Fibroblast of lung (primary cell): ENCODE results near the gene IGF2BP2. TPM values are rescaled to one million over a fixed set of nuclear protein-coding genes. Genes with fewer than 3 reads are reported as not detected.

Experiments used
- DNase-seq, 2 donors: peaks; one replicate each; pipeline versions ENCODE4 v3.0.0 to v3.0.0-alpha.2; 2010; ENCODE audit warnings: low read depth in 2 of 2
- H2AFZ ChIP-seq: 2 replicates; pipeline ENCODE4 v1.5.1; 2012; ENCODE audit warnings: low read length, control low read depth, inconsistent platforms
- H3K27ac ChIP-seq: 2 replicates; pipeline ENCODE4 v1.5.1; 2011; ENCODE audit warnings: low read length, control low read depth; ENCODE audit not compliant: insufficient read depth
- H3K27me3 ChIP-seq: 2 replicates; pipeline ENCODE4 v1.5.1; 2011; ENCODE audit warnings: mild to moderate bottlenecking, low read length; ENCODE audit not compliant: control insufficient read depth, insufficient read depth
- H3K36me3 ChIP-seq: 2 replicates; pipeline ENCODE4 v1.5.1; 2011; ENCODE audit warnings: low read length; ENCODE audit not compliant: control insufficient read depth, insufficient read depth
- H3K4me1 ChIP-seq: 2 replicates; pipeline ENCODE4 v1.5.1; 2011; ENCODE audit warnings: low read length; ENCODE audit not compliant: control insufficient read depth, insufficient read depth; ENCODE audit errors: extremely low read depth
- H3K4me2 ChIP-seq: 2 replicates; pipeline ENCODE4 v1.5.1; 2011; ENCODE audit warnings: low read length, control low read depth; ENCODE audit not compliant: insufficient read depth; ENCODE audit errors: extremely low read depth
- H3K4me3 ChIP-seq, 4 experiments: fragments of 200-600 bp in 1 of 4; sonication (generic) in 1 of 4; replicated peaks in 1 of 4; 2 replicates each; pipeline ENCODE4 v1.5.1; 2011 to 2016; ENCODE audit warnings: low read length in 4 of 4, low read depth in 3 of 4, mild to moderate bottlenecking in 3 of 4, control low read depth in 2 of 4, inconsistent platforms in 1 of 4, mixed read lengths in 1 of 4; ENCODE audit not compliant: insufficient read depth in 1 of 4; ENCODE audit errors: control extremely low read depth in 1 of 4
- H3K79me2 ChIP-seq: 2 replicates; pipeline ENCODE4 v1.5.1; 2012; ENCODE audit warnings: mild to moderate bottlenecking, low read length, inconsistent platforms; ENCODE audit not compliant: control insufficient read depth, insufficient read depth
- H3K9ac ChIP-seq: 2 replicates; pipeline ENCODE4 v1.5.1; 2011; ENCODE audit warnings: mild to moderate bottlenecking, low read length, control low read depth; ENCODE audit not compliant: insufficient read depth
- H3K9me3 ChIP-seq: 2 replicates; pipeline ENCODE4 v1.5.1; 2012; ENCODE audit warnings: low read depth, low read length; ENCODE audit not compliant: control insufficient read depth, insufficient read depth
- H4K20me1 ChIP-seq: 2 replicates; pipeline ENCODE4 v1.5.1; 2011; ENCODE audit warnings: low read length; ENCODE audit not compliant: control insufficient read depth, insufficient read depth; ENCODE audit errors: extremely low read depth
- EZH2 ChIP-seq: IDR thresholded peaks from 2 replicates; pipeline ENCODE4 v1.5.1; 2012; ENCODE audit warnings: low read length, control low read depth, mild to moderate bottlenecking; ENCODE audit errors: missing control alignments
- polyA minus RNA-seq: library from RNA; depleted of rRNA, polyadenylated mRNA; stranded (reverse); fragments of >200 nt; gene quantifications from 2 replicates; pipeline ENCODE4 v1.2.3, GENCODE V29; 2011; ENCODE audit warnings: low replicate concordance
- polyA plus RNA-seq, 2 donors: library from polyadenylated mRNA; depleted of rRNA in 1 of 2; stranded (reverse) in 1 of 2; unstranded in 1 of 2; fragments of >200 nt; gene quantifications; 2 replicates each; pipeline ENCODE4 v1.2.1, GENCODE V29; 2011 to 2012; ENCODE audit warnings: missing spikeins in 1 of 2
- total RNA-seq: library from RNA; depleted of rRNA; stranded (reverse); fragments of >200 nt; gene quantifications from 2 replicates; pipeline ENCODE4 v1.2.1, GENCODE V29; 2014
- TF ChIP-seq, protein P1 (sequence below), 2 donors: IDR thresholded peaks in 1 of 2; conservative IDR thresholded peaks in 1 of 2; 1 replicate in 1 of 2; 2 replicates in 1 of 2; pipeline ENCODE4 v1.5.1; 2011 to 2012; ENCODE audit warnings: low read length in 2 of 2, control low read depth in 1 of 2, inconsistent platforms in 1 of 2, low read depth in 1 of 2, mild to moderate bottlenecking in 1 of 2

Gene IGF2BP2
- total RNA-seq (26.2 and 46.1 TPM in 2 replicates), polyA plus RNA-seq (5.5 and 7.1 TPM in 2 replicates), polyA minus RNA-seq (26.0 and 30.6 TPM in 2 replicates)
- polyA plus RNA-seq (2012) = 72.6 and 75.1 TPM in 2 replicates

GRCh38 chr3:185825006-185825638 is at the start of gene IGF2BP2:
Gene IGF2BP2 (minus strand): TSS chr3:185825042. CDS start chr3:185824960, 82 bp downstream.
- H3K4me3 ChIP-seq = peak within 1 kb of the TSS; percentile 69 to 91 (median 82)
- TF ChIP-seq, protein P1, sequence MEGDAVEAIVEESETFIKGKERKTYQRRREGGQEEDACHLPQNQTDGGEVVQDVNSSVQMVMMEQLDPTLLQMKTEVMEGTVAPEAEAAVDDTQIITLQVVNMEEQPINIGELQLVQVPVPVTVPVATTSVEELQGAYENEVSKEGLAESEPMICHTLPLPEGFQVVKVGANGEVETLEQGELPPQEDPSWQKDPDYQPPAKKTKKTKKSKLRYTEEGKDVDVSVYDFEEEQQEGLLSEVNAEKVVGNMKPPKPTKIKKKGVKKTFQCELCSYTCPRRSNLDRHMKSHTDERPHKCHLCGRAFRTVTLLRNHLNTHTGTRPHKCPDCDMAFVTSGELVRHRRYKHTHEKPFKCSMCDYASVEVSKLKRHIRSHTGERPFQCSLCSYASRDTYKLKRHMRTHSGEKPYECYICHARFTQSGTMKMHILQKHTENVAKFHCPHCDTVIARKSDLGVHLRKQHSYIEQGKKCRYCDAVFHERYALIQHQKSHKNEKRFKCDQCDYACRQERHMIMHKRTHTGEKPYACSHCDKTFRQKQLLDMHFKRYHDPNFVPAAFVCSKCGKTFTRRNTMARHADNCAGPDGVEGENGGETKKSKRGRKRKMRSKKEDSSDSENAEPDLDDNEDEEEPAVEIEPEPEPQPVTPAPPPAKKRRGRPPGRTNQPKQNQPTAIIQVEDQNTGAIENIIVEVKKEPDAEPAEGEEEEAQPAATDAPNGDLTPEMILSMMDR (conservative IDR thresholded peaks at IDR 0.05 in 1 of 2, IDR thresholded peaks at IDR 0.05 in 1 of 2; ENCODE audit: low read depth in 1 of 2, low read length in 2 of 2) = peak in 1 of 2 donors; percentile 5
- TF ChIP-seq EZH2 = no peak
- peaks cover 4% of the 10 kb centered on the region for H3K4me1 ChIP-seq
- DNase-seq = peak; percentile 83 to 84
- no peaks in the 10 kb centered on the region for H3K36me3 ChIP-seq
- H3K27ac ChIP-seq = peak within 1 kb of the TSS; percentile 85
- no peaks in the 10 kb centered on the region for H4K20me1 ChIP-seq
- H3K9me3 ChIP-seq = no peaks in the 10 kb centered on the region
- H3K4me2 ChIP-seq = peak within 1 kb of the TSS; percentile 93
- peaks cover 53% of the 10 kb centered on the region for H3K79me2 ChIP-seq
- H2AFZ ChIP-seq = peak within 1 kb of the TSS; percentile 91
- no peaks in the 10 kb centered on the region for H3K27me3 ChIP-seq
- H3K9ac ChIP-seq = peak within 1 kb of the TSS; percentile 85

GRCh38 chr3:185874119-185874518 is 49.3 kb upstream of the IGF2BP2 start:
- Histone ChIP-seq H2AFZ (no peak overlapping the region), H4K20me1 (no peaks in the 10 kb centered on the region), H3K79me2 (no peaks in the 10 kb centered on the region), H3K4me3 (no peak overlapping the region), H3K9me3 (no peaks in the 10 kb centered on the region), H3K9ac (no peak overlapping the region), H3K27ac (no peak overlapping the region), H3K4me2 (no peak overlapping the region), H3K4me1 (no peaks in the 10 kb centered on the region), H3K36me3 (no peaks in the 10 kb centered on the region), H3K27me3 (no peaks in the 10 kb centered on the region)
- DNase-seq = no peak
- TF ChIP-seq EZH2 = no peak
- TF ChIP-seq, protein P1 (conservative IDR thresholded peaks at IDR 0.05 in 1 of 2, IDR thresholded peaks at IDR 0.05 in 1 of 2; ENCODE audit: low read depth in 1 of 2, low read length in 2 of 2) = no peak

GRCh38 chr3:185867650-185868049 is 42.8 kb upstream of the IGF2BP2 start:
- Histone ChIP-seq H3K4me3 (no peak overlapping the region), H3K27ac (no peak overlapping the region), H3K36me3 (no peaks in the 10 kb centered on the region), H3K4me1 (no peaks in the 10 kb centered on the region), H3K9ac (no peak overlapping the region), H3K27me3 (peaks cover 16% of the 10 kb centered on the region), H2AFZ (no peak overlapping the region), H3K9me3 (no peaks in the 10 kb centered on the region), H4K20me1 (no peaks in the 10 kb centered on the region), H3K4me2 (no peak overlapping the region), H3K79me2 (no peaks in the 10 kb centered on the region)
- TF ChIP-seq, protein P1 (conservative IDR thresholded peaks at IDR 0.05 in 1 of 2, IDR thresholded peaks at IDR 0.05 in 1 of 2; ENCODE audit: low read depth in 1 of 2, low read length in 2 of 2) = no peak
- TF ChIP-seq EZH2 = no peak
- DNase-seq = no peak
